ENCODE data around the gene RHOB.

DNA sequence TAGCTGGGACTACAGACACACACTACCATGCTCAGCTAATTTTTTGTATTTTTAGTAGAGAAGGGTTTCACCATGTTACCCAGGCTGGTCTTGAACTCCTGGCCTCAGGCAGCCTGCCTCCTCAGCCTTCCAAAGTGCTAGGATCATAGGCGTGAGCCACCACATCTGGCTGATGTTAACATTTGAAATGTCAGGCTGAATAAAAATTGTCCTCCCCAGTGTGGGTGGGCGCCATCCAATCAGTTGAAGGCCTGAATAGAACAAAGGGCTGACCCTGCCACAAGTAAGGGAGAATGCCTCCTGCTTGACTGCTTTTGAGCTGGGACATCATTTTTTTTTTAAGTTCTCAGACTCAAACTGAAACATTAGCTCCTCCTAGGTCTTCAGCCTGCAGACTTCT is 21.0 kb upstream of the RHOB start:
- no peak for TF ChIP-seq TCF7L2 (IDR thresholded peaks at IDR 0.05; ENCODE audit: low read depth, low read length)
- TF ChIP-seq, protein P1, sequence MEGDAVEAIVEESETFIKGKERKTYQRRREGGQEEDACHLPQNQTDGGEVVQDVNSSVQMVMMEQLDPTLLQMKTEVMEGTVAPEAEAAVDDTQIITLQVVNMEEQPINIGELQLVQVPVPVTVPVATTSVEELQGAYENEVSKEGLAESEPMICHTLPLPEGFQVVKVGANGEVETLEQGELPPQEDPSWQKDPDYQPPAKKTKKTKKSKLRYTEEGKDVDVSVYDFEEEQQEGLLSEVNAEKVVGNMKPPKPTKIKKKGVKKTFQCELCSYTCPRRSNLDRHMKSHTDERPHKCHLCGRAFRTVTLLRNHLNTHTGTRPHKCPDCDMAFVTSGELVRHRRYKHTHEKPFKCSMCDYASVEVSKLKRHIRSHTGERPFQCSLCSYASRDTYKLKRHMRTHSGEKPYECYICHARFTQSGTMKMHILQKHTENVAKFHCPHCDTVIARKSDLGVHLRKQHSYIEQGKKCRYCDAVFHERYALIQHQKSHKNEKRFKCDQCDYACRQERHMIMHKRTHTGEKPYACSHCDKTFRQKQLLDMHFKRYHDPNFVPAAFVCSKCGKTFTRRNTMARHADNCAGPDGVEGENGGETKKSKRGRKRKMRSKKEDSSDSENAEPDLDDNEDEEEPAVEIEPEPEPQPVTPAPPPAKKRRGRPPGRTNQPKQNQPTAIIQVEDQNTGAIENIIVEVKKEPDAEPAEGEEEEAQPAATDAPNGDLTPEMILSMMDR (IDR thresholded peaks at IDR 0.05) = no peak
- no peak for TF ChIP-seq SIN3A (IDR thresholded peaks at IDR 0.05; ENCODE audit: borderline replicate concordance, insufficient read depth, low read depth, low read length)

Measured in Panc1 (cell line).